Measurements from ENCODE around the gene BCAR3.

Gene BCAR3

GRCh38 chr1:93716941-93717368 lies 35.3 kb upstream of the BCAR3 start:
- H3K4me1 ChIP-seq (ENCODE audit: insufficient read depth, low read length), result peaks cover 4% of the 10 kb centered on the region; the same call in 1 of the 2 replicates
- no peak overlapping the region for H3K9ac ChIP-seq (ENCODE audit: low read depth, low read length)
- H3K4me3 ChIP-seq (ENCODE audit: low read length), result no peak overlapping the region
- H3K36me3 ChIP-seq (ENCODE audit: insufficient read depth, low read length), result no peaks in the 10 kb centered on the region
- no peaks in the 10 kb centered on the region for H3K27me3 ChIP-seq (ENCODE audit: insufficient read depth, low read length)
- no peaks in the 10 kb centered on the region for H3K9me3 ChIP-seq (ENCODE audit: insufficient read depth, low read depth, low read length)
- no peak overlapping the region for H3K27ac ChIP-seq (ENCODE audit: low read depth, low read length)
- 94% methylated on average over 2 of the region's 2 CpGs for WGBS

GRCh38 chr1:93716163-93716562 lies 34.5 kb upstream of the BCAR3 start:
- Histone ChIP-seq H3K36me3 (ENCODE audit: insufficient read depth, low read length) (no peaks in the 10 kb centered on the region), H3K4me1 (ENCODE audit: insufficient read depth, low read length) (no peaks in the 10 kb centered on the region), H3K4me3 (ENCODE audit: low read length) (no peak overlapping the region), H3K27me3 (ENCODE audit: insufficient read depth, low read length) (no peaks in the 10 kb centered on the region), H3K9ac (ENCODE audit: low read depth, low read length) (no peak overlapping the region), H3K9me3 (ENCODE audit: insufficient read depth, low read depth, low read length) (no peaks in the 10 kb centered on the region), H3K27ac (ENCODE audit: low read depth, low read length) (no peak overlapping the region)
- WGBS, result 92% methylated on average over 1 of the region's 1 CpG

GRCh38 chr1:93715529-93716126 lies 34.0 kb upstream of the BCAR3 start:
- Histone ChIP-seq H3K4me3 (ENCODE audit: low read length) (no peak overlapping the region), H3K27ac (ENCODE audit: low read depth, low read length) (no peak overlapping the region), H3K9ac (ENCODE audit: low read depth, low read length) (no peak overlapping the region), H3K4me1 (ENCODE audit: insufficient read depth, low read length) (no peaks in the 10 kb centered on the region), H3K9me3 (ENCODE audit: insufficient read depth, low read depth, low read length) (no peaks in the 10 kb centered on the region), H3K27me3 (ENCODE audit: insufficient read depth, low read length) (no peaks in the 10 kb centered on the region), H3K36me3 (ENCODE audit: insufficient read depth, low read length) (no peaks in the 10 kb centered on the region)
- 85% methylated on average over 10 of the region's 10 CpGs for WGBS

- H3K27me3 ChIP-seq (ENCODE audit: insufficient read depth, low read length), result no peaks in the 10 kb centered on the region
- H3K9me3 ChIP-seq (ENCODE audit: insufficient read depth, low read depth, low read length), result no peaks in the 10 kb centered on the region
- H3K4me3 ChIP-seq (ENCODE audit: low read length), result no peak overlapping the region
- 100% methylated on average over 1 of the region's 1 CpG for WGBS
- H3K9ac ChIP-seq (ENCODE audit: low read depth, low read length), result no peak overlapping the region
- H3K27ac ChIP-seq (ENCODE audit: low read depth, low read length), result no peak overlapping the region
- H3K4me1 ChIP-seq (ENCODE audit: insufficient read depth, low read length), result no peaks in the 10 kb centered on the region; the same call in 1 of the 2 replicates
- no peaks in the 10 kb centered on the region for H3K36me3 ChIP-seq (ENCODE audit: insufficient read depth, low read length)
These were observed 32.7 kb upstream of the BCAR3 start for GRCh38 chr1:93714356-93714755.

GRCh38 chr1:93713341-93713740 lies 31.7 kb upstream of the BCAR3 start:
- Histone ChIP-seq H3K9me3 (ENCODE audit: insufficient read depth, low read depth, low read length) (no peaks in the 10 kb centered on the region), H3K4me1 (ENCODE audit: insufficient read depth, low read length) (no peaks in the 10 kb centered on the region; the same call in 1 of the 2 replicates), H3K27ac (ENCODE audit: low read depth, low read length) (no peak overlapping the region), H3K36me3 (ENCODE audit: insufficient read depth, low read length) (no peaks in the 10 kb centered on the region), H3K4me3 (ENCODE audit: low read length) (no peak overlapping the region), H3K9ac (ENCODE audit: low read depth, low read length) (no peak overlapping the region), H3K27me3 (ENCODE audit: insufficient read depth, low read length) (no peaks in the 10 kb centered on the region)

- Histone ChIP-seq H3K27me3 (ENCODE audit: insufficient read depth, low read length) (no peaks in the 10 kb centered on the region), H3K4me3 (ENCODE audit: low read length) (no peak overlapping the region), H3K9me3 (ENCODE audit: insufficient read depth, low read depth, low read length) (no peaks in the 10 kb centered on the region), H3K4me1 (ENCODE audit: insufficient read depth, low read length) (no peaks in the 10 kb centered on the region; the same call in 1 of the 2 replicates), H3K36me3 (ENCODE audit: insufficient read depth, low read length) (no peaks in the 10 kb centered on the region), H3K27ac (ENCODE audit: low read depth, low read length) (no peak overlapping the region), H3K9ac (ENCODE audit: low read depth, low read length) (no peak overlapping the region)
- 97% methylated on average over 2 of the region's 2 CpGs for WGBS
These were observed 31.1 kb upstream of the BCAR3 start for GRCh38 chr1:93712741-93713140.

- H3K9me3 ChIP-seq (ENCODE audit: insufficient read depth, low read depth, low read length), result no peaks in the 10 kb centered on the region
- no peak overlapping the region for H3K27ac ChIP-seq (ENCODE audit: low read depth, low read length)
- H3K27me3 ChIP-seq (ENCODE audit: insufficient read depth, low read length), result no peaks in the 10 kb centered on the region
- no peak overlapping the region for H3K9ac ChIP-seq (ENCODE audit: low read depth, low read length)
- H3K4me3 ChIP-seq (ENCODE audit: low read length), result no peak overlapping the region
- H3K4me1 ChIP-seq (ENCODE audit: insufficient read depth, low read length), result peaks cover 4% of the 10 kb centered on the region
- no peaks in the 10 kb centered on the region for H3K36me3 ChIP-seq (ENCODE audit: insufficient read depth, low read length)
- WGBS, result 78% methylated on average over 10 of the region's 10 CpGs
These were observed 29.1 kb upstream of the BCAR3 start for GRCh38 chr1:93710499-93711453.

GRCh38 chr1:93708734-93709481 lies 27.3 kb upstream of the BCAR3 start:
- H3K27me3 ChIP-seq (ENCODE audit: insufficient read depth, low read length), result no peaks in the 10 kb centered on the region
- WGBS, result 79% methylated on average over 9 of the region's 9 CpGs
- H3K9ac ChIP-seq (ENCODE audit: low read depth, low read length), result no peak overlapping the region
- H3K36me3 ChIP-seq (ENCODE audit: insufficient read depth, low read length), result no peaks in the 10 kb centered on the region
- no peaks in the 10 kb centered on the region for H3K9me3 ChIP-seq (ENCODE audit: insufficient read depth, low read depth, low read length)
- H3K27ac ChIP-seq (ENCODE audit: low read depth, low read length), result no peak overlapping the region
- H3K4me3 ChIP-seq (ENCODE audit: low read length), result no peak overlapping the region
- H3K4me1 ChIP-seq (ENCODE audit: insufficient read depth, low read length), result peaks cover 4% of the 10 kb centered on the region

GRCh38 chr1:93707956-93708355 lies 26.3 kb upstream of the BCAR3 start:
- H3K4me1 ChIP-seq (ENCODE audit: insufficient read depth, low read length), result peaks cover 4% of the 10 kb centered on the region
- H3K36me3 ChIP-seq (ENCODE audit: insufficient read depth, low read length), result no peaks in the 10 kb centered on the region
- H3K9me3 ChIP-seq (ENCODE audit: insufficient read depth, low read depth, low read length), result no peaks in the 10 kb centered on the region
- H3K4me3 ChIP-seq (ENCODE audit: low read length), result no peak overlapping the region
- H3K27me3 ChIP-seq (ENCODE audit: insufficient read depth, low read length), result no peaks in the 10 kb centered on the region
- no peak overlapping the region for H3K9ac ChIP-seq (ENCODE audit: low read depth, low read length)
- WGBS, result 92% methylated on average over 4 of the region's 5 CpGs
- H3K27ac ChIP-seq (ENCODE audit: low read depth, low read length), result no peak overlapping the region

GRCh38 chr1:93705892-93706500 lies 24.4 kb upstream of the BCAR3 start:
- Histone ChIP-seq H3K4me3 (ENCODE audit: low read length) (no peak overlapping the region), H3K4me1 (ENCODE audit: insufficient read depth, low read length) (peaks cover 4% of the 10 kb centered on the region), H3K9ac (ENCODE audit: low read depth, low read length) (no peak overlapping the region), H3K36me3 (ENCODE audit: insufficient read depth, low read length) (no peaks in the 10 kb centered on the region), H3K27ac (ENCODE audit: low read depth, low read length) (no peak overlapping the region), H3K9me3 (ENCODE audit: insufficient read depth, low read depth, low read length) (no peaks in the 10 kb centered on the region), H3K27me3 (ENCODE audit: insufficient read depth, low read length) (no peaks in the 10 kb centered on the region)
- WGBS, result 83% methylated on average over 3 of the region's 3 CpGs

Data from HUES64 (cell line).